G401 (cell line): Measurements from ENCODE around the gene NCS1. TPM values are rescaled to one million over a fixed set of nuclear protein-coding genes. Genes with fewer than 3 reads are reported as not detected.
A peak's percentile ranks its signal among the peaks of the same experiment; 100 is the strongest.

ENCODE experiments used
- DNase-seq: peaks from one replicate; pipeline ENCODE4 v3.0.0-alpha.2; 2015; ENCODE audit warnings: low spot score
- in situ Hi-C: cut with HindIII; loops from 2 replicates; pipeline ENCODE4 v1.10.0; 2016; ENCODE audit warnings: low sequenced_read_pairs, mixed read lengths
- total RNA-seq: library from RNA; depleted of rRNA; stranded (reverse); fragments of >200 nt; shearing (Covaris generic); gene quantifications from 2 replicates; pipeline ENCODE4 v1.2.3, GENCODE V29; 2014

NCS1 gene
- total RNA-seq, 1 experiment from 2014 or later = 44.9 TPM

- DNase-seq = peak; percentile 71
- in situ Hi-C loops = no loop called here
Measured at GRCh38 chr9:130171226-130172148, 717 bp upstream of the NCS1 start.

GRCh38 chr9:130172858-130173665 lies 858 bp downstream of the NCS1 start:
- no peak for DNase-seq
- in situ Hi-C loops = no loop called here

GRCh38 chr9:130173666-130173983 lies 1.4 kb downstream of the NCS1 start:
- in situ Hi-C loops = no loop called here
- no peak for DNase-seq

- in situ Hi-C loops = no loop called here
Measured at GRCh38 chr9:130174025-130174424, 1.8 kb downstream of the NCS1 start.

GRCh38 chr9:130174920-130175321 lies 2.7 kb downstream of the NCS1 start:
- in situ Hi-C loops = no loop called here
- DNase-seq = no peak

More at GRCh38 chr9:130174025-130174424, 1.8 kb downstream of the NCS1 start:
- DNase-seq = no peak

GRCh38 chr9:130175355-130175754 lies 3.2 kb downstream of the NCS1 start:
- DNase-seq = no peak
- in situ Hi-C loops = no loop called here

- no peak for DNase-seq
- in situ Hi-C loops = no loop called here
Measured at GRCh38 chr9:130176760-130177159, 4.6 kb downstream of the NCS1 start.

GRCh38 chr9:130177898-130178805 lies 5.9 kb downstream of the NCS1 start:
- in situ Hi-C loops = no loop called here
- no peak for DNase-seq

- no peak for DNase-seq
- in situ Hi-C loops = no loop called here
Measured at GRCh38 chr9:130179331-130179907, 7.2 kb downstream of the NCS1 start.

- in situ Hi-C loops = no loop called here
- DNase-seq = no peak
Measured at GRCh38 chr9:130180516-130180915, 8.3 kb downstream of the NCS1 start.

- in situ Hi-C loops = no loop called here
- peak; percentile 62 for DNase-seq
Measured at GRCh38 chr9:130181678-130182380, 9.6 kb downstream of the NCS1 start.

- no peak for DNase-seq
- in situ Hi-C loops = no loop called here
Measured at GRCh38 chr9:130182381-130182909, 10.2 kb downstream of the NCS1 start.

- DNase-seq = peak; percentile 72
- in situ Hi-C loops = no loop called here
Measured at GRCh38 chr9:130183133-130183762, 11.0 kb downstream of the NCS1 start.

- in situ Hi-C loops = no loop called here
- no peak for DNase-seq
Measured at GRCh38 chr9:130185017-130185416, 12.8 kb downstream of the NCS1 start.

GRCh38 chr9:130185490-130186031 lies 13.4 kb downstream of the NCS1 start:
- peak; percentile 76 for DNase-seq
- in situ Hi-C loops = no loop called here

GRCh38 chr9:130186051-130186450 lies 13.8 kb downstream of the NCS1 start:
- no peak for DNase-seq
- in situ Hi-C loops = no loop called here

GRCh38 chr9:130186839-130187522 lies 14.8 kb downstream of the NCS1 start:
- DNase-seq = peak; percentile 89
- in situ Hi-C loops = no loop called here
